Suprapubic skin (tissue), 4 donors: ENCODE results near the gene ENPP3. TPM values are rescaled to one million over a fixed set of nuclear protein-coding genes. Genes with fewer than 3 reads are reported as not detected.

Experiments used
- DNase-seq, 2 donors: peaks; one replicate each; pipeline ENCODE4 v3.0.0-alpha.2; 2019; ENCODE audit warnings: low spot score in 2 of 2
- H3K27ac ChIP-seq: fragments of 200-600 bp; sonication (generic); one replicate; pipeline ENCODE4 v1.5.1; 2019
- H3K27me3 ChIP-seq: fragments of 200-600 bp; sonication (generic); one replicate; pipeline ENCODE4 v1.5.1; 2019
- H3K36me3 ChIP-seq: fragments of 200-600 bp; sonication (generic); one replicate; pipeline ENCODE4 v1.5.1; 2019
- H3K4me1 ChIP-seq: fragments of 200-600 bp; sonication (generic); one replicate; pipeline ENCODE4 v1.5.1; 2019
- H3K4me3 ChIP-seq: fragments of 200-600 bp; sonication (generic); one replicate; pipeline ENCODE4 v1.5.1; 2019; ENCODE audit warnings: mild to moderate bottlenecking
- H3K9me3 ChIP-seq: fragments of 200-600 bp; sonication (generic); one replicate; pipeline ENCODE4 v1.5.1; 2019
- EP300 ChIP-seq: sonication (generic); formaldehyde crosslinking; IDR thresholded peaks from one replicate; pipeline ENCODE4 v1.6.1; 2017; ENCODE audit warnings: antibody characterized with exemption
- POLR2A ChIP-seq, 2 donors: fragments of 450-650 bp; IDR thresholded peaks; one replicate each; pipeline ENCODE4 v1.6.1; 2017; ENCODE audit warnings: antibody characterized with exemption in 2 of 2, mild to moderate bottlenecking in 2 of 2, moderate library complexity in 2 of 2
- POLR2AphosphoS5 ChIP-seq, 3 donors: sonication (generic); formaldehyde crosslinking; IDR thresholded peaks; one replicate each; pipeline ENCODE4 v1.6.1; 2017; ENCODE audit warnings: antibody characterized with exemption in 3 of 3
- WGBS: methylation state at CpG from one replicate; pipeline ENCODE4 v1.1.5; 2018; 5-methylcytosine and 5-hydroxymethylcytosine counted together
- total RNA-seq, 4 donors: library from RNA; depleted of rRNA; stranded (reverse); fragments of >200 nt; gene quantifications; one replicate each; pipeline ENCODE4 v1.1.0, GENCODE V29; 2016
- TF ChIP-seq, protein P1 (sequence below), 2 donors: fragments of 200-600 bp in 1 of 2; fragments of 450-650 bp in 1 of 2; sonication (generic) in 1 of 2; IDR thresholded peaks; one replicate each; pipeline ENCODE4 v1.5.1; 2016 to 2019; ENCODE audit warnings: antibody characterized with exemption in 2 of 2, mild to moderate bottlenecking in 1 of 2, moderate library complexity in 1 of 2

The ENPP3 gene
- total RNA-seq, 4 donors from 2014 or later: 0.15 to 3.1 (median 0.68) TPM

GRCh38 chr6:131652472-131652871 is 15.4 kb downstream of the ENPP3 start:
- Histone ChIP-seq H3K4me3 (no peak overlapping the region), H3K9me3 (no peaks in the 10 kb centered on the region), H3K27me3 (no peaks in the 10 kb centered on the region), H3K36me3 (no peaks in the 10 kb centered on the region), H3K4me1 (no peaks in the 10 kb centered on the region), H3K27ac (no peak overlapping the region)
- 69% methylated on average over 5 of the region's 5 CpGs for WGBS
- TF ChIP-seq EP300 (no peak), POLR2AphosphoS5 (IDR thresholded peaks at IDR 0.05) (no peak), POLR2A (IDR thresholded peaks at IDR 0.05) (no peak)
- TF ChIP-seq, protein P1, sequence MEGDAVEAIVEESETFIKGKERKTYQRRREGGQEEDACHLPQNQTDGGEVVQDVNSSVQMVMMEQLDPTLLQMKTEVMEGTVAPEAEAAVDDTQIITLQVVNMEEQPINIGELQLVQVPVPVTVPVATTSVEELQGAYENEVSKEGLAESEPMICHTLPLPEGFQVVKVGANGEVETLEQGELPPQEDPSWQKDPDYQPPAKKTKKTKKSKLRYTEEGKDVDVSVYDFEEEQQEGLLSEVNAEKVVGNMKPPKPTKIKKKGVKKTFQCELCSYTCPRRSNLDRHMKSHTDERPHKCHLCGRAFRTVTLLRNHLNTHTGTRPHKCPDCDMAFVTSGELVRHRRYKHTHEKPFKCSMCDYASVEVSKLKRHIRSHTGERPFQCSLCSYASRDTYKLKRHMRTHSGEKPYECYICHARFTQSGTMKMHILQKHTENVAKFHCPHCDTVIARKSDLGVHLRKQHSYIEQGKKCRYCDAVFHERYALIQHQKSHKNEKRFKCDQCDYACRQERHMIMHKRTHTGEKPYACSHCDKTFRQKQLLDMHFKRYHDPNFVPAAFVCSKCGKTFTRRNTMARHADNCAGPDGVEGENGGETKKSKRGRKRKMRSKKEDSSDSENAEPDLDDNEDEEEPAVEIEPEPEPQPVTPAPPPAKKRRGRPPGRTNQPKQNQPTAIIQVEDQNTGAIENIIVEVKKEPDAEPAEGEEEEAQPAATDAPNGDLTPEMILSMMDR (IDR thresholded peaks at IDR 0.05): no peak
- no peak for DNase-seq

DNA sequence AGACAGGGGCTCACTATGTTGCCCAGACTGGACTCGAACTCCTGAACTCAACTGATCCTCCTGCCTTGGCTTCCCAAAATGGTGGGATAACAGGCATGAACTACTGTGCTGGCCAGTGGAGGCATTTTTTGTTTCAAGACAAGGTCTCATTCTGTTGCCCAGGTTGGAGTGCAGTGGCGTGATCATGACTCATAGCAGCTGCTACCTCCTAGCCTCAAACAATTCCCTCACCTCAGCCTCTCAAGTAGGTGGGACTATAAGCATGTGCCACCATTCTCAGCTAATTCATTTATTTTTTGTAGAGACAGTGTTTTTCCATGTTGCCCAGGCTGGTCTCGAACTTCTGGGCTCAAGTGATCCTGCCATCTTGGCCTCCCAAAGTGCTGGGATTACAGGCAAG is 17.2 kb downstream of the ENPP3 start:
- no peaks in the 10 kb centered on the region for H3K9me3 ChIP-seq
- H3K27ac ChIP-seq: no peak overlapping the region
- TF ChIP-seq, protein P1 (IDR thresholded peaks at IDR 0.05): no peak
- no peak for TF ChIP-seq EP300
- no peak for TF ChIP-seq POLR2A (IDR thresholded peaks at IDR 0.05)
- no peak for TF ChIP-seq POLR2AphosphoS5 (IDR thresholded peaks at IDR 0.05)
- H3K36me3 ChIP-seq: no peaks in the 10 kb centered on the region
- WGBS: 97% methylated on average over 3 of the region's 3 CpGs
- H3K4me1 ChIP-seq: no peaks in the 10 kb centered on the region
- no peak overlapping the region for H3K4me3 ChIP-seq
- DNase-seq: no peak
- no peaks in the 10 kb centered on the region for H3K27me3 ChIP-seq

GRCh38 chr6:131655387-131655786 is 18.3 kb downstream of the ENPP3 start:
- DNase-seq: no peak
- Histone ChIP-seq H3K27ac (no peak overlapping the region), H3K4me3 (no peak overlapping the region), H3K36me3 (no peaks in the 10 kb centered on the region), H3K4me1 (no peaks in the 10 kb centered on the region), H3K27me3 (no peaks in the 10 kb centered on the region), H3K9me3 (no peaks in the 10 kb centered on the region)
- 94% methylated on average over 3 of the region's 3 CpGs for WGBS
- TF ChIP-seq POLR2A (IDR thresholded peaks at IDR 0.05): no peak
- TF ChIP-seq POLR2AphosphoS5 (IDR thresholded peaks at IDR 0.05): no peak
- TF ChIP-seq EP300: no peak
- TF ChIP-seq, protein P1 (IDR thresholded peaks at IDR 0.05): no peak

DNA sequence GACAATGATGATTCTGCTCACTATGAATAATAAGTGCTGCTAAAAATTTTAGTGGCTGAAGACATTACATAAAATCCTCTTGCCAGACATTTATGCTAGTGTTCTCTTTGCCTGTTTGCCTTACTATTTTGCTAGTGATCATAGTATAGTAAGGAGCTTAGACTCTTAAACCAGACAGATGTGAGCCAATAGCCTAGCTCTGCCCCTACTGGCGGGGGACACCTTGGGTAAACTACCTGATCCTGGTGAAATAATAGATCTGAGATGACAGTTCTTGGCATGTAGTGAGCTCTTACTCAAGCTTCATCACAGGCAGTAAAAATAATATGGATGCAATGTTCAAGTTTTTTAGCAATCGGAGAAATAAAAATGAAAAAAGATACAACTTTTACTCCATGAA is 18.8 kb downstream of the ENPP3 start:
- WGBS: 93% methylated on average over 2 of the region's 2 CpGs
- Histone ChIP-seq H3K27ac (no peak overlapping the region), H3K36me3 (no peaks in the 10 kb centered on the region), H3K9me3 (no peaks in the 10 kb centered on the region), H3K4me3 (no peak overlapping the region), H3K27me3 (no peaks in the 10 kb centered on the region), H3K4me1 (no peaks in the 10 kb centered on the region)
- no peak for TF ChIP-seq EP300
- TF ChIP-seq POLR2AphosphoS5 (IDR thresholded peaks at IDR 0.05): no peak
- no peak for TF ChIP-seq POLR2A (IDR thresholded peaks at IDR 0.05)
- TF ChIP-seq, protein P1 (IDR thresholded peaks at IDR 0.05): no peak
- DNase-seq: no peak

GRCh38 chr6:131656667-131657066 is 19.6 kb downstream of the ENPP3 start:
- Histone ChIP-seq H3K27me3 (no peaks in the 10 kb centered on the region), H3K4me1 (no peaks in the 10 kb centered on the region), H3K36me3 (no peaks in the 10 kb centered on the region), H3K4me3 (no peak overlapping the region), H3K9me3 (no peaks in the 10 kb centered on the region), H3K27ac (no peak overlapping the region)
- no peak for DNase-seq
- TF ChIP-seq POLR2A (IDR thresholded peaks at IDR 0.05): no peak
- 95% methylated on average over 3 of the region's 3 CpGs for WGBS

GRCh38 chr6:131657222-131657621 is 20.1 kb downstream of the ENPP3 start:
- no peak for TF ChIP-seq EP300
- TF ChIP-seq, protein P1 (IDR thresholded peaks at IDR 0.05): no peak
- TF ChIP-seq POLR2A (IDR thresholded peaks at IDR 0.05): no peak
- Histone ChIP-seq H3K36me3 (no peaks in the 10 kb centered on the region), H3K4me1 (no peaks in the 10 kb centered on the region), H3K27ac (no peak overlapping the region), H3K4me3 (no peak overlapping the region), H3K27me3 (no peaks in the 10 kb centered on the region), H3K9me3 (no peaks in the 10 kb centered on the region)
- DNase-seq: no peak
- WGBS: 92% methylated on average over 2 of the region's 2 CpGs
